NT2/D1 (cell line): ENCODE measurements around the gene ZWINT.

Source experiments
- SUZ12 ChIP-seq: IDR thresholded peaks from 2 replicates; pipeline ENCODE4 v1.6.1; 2011; ENCODE audit not compliant: insufficient read length, insufficient read depth; ENCODE audit errors: extremely low read depth
- ZNF274 ChIP-seq: IDR thresholded peaks from 2 replicates; pipeline ENCODE4 v1.6.1; 2011; ENCODE audit warnings: mild to moderate bottlenecking, low read depth, low read length

DNA sequence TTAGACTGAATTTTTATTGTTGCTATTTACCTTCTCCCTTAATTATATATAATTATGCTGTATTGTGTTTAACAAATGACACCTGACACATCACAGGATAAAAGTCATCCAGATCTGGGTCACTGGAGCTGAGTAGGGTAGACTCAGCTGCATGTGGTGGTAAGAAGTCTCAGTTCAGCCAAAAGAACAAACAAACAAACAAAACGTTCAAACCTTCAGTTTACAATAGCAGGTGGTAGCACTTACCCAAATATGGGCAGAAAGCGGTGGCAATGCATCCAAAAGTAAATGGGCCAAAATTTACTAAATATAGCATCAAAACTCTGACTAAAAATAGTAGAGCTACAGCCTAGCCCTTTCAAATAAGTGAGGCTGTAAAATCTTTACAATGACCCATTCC, 42.2 kb downstream of the ZWINT start:
- TF ChIP-seq ZNF274 (no peak), SUZ12 (no peak)
